Middle frontal gyrus (tissue), 1 donor: ENCODE data around the gene OTOS.

Experiments
- DNase-seq: peaks from one replicate; pipeline ENCODE4 v3.0.0-alpha.2; 2015; ENCODE audit warnings: low spot score; ENCODE audit errors: extremely low spot score

OTOS gene

GRCh38 chr2:240123821-240124650 lies 16.4 kb downstream of the OTOS start:
- no peak for DNase-seq

GRCh38 chr2:240121675-240122074 lies 18.8 kb downstream of the OTOS start:
- no peak for DNase-seq

GRCh38 chr2:240121190-240121589 lies 19.3 kb downstream of the OTOS start:
- DNase-seq, result no peak

- no peak for DNase-seq
Measured at GRCh38 chr2:240114233-240114632, 26.2 kb downstream of the OTOS start.

DNA sequence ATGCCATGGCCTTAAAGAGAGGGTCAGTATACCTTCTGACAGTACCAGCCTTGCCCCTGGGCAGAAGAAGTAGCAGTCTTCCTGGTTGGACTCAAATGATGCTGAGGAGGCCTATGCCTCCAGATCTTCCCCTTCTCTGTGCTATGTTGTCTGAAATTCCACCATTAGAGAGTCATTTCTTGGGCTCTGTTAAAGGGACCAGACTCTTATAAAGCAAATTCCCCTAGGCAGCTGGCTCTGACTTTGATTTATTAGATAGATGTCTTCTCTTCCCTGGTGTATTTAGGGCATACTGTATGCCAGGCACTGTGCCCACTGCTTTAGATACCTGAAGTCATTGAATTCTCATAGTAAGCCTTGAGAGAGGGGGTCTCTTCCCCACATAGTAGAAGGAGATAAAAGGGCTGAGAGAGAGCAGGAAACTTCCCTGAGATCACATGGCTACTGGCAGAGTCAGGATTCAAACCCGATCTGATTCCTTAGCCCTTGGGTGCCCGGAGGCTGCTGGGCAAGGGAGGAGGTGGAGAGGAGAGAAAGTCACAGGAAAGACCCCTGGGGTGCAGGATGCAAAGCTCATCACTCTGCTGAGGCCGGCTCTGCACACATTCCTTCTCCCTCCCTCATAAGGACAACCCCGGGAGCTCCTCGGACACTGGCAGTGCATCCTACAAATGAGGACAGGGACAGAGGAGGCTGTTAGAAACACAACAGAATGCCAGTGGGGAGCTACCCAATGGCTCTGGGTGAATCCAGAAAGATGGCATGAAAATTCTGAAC lies 27.4 kb downstream of the OTOS start:
- DNase-seq, result no peak

DNA sequence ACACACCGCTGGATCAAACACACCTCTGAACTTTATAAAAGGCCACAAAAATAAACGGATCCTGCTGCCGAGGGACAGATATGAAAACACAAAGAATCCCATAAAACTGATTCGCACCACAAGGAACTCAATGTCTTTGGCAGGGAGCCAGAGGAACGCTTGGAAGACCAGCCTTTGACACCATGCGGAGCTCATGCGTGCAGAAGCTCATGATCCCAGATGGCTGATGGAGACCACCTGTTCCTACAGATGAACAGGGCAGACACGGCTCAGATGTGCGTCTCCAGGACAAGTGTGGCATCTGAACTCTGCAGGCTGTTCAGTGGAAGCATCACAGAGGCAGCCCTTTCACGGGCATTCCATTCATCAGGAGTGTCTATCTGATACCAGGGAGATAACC lies 29.2 kb downstream of the OTOS start:
- no peak for DNase-seq

GRCh38 chr2:240109386-240109785 lies 31.1 kb downstream of the OTOS start:
- DNase-seq, result no peak

- DNase-seq, result no peak
Measured at GRCh38 chr2:240107477-240107796, 33.0 kb downstream of the OTOS start.

DNA sequence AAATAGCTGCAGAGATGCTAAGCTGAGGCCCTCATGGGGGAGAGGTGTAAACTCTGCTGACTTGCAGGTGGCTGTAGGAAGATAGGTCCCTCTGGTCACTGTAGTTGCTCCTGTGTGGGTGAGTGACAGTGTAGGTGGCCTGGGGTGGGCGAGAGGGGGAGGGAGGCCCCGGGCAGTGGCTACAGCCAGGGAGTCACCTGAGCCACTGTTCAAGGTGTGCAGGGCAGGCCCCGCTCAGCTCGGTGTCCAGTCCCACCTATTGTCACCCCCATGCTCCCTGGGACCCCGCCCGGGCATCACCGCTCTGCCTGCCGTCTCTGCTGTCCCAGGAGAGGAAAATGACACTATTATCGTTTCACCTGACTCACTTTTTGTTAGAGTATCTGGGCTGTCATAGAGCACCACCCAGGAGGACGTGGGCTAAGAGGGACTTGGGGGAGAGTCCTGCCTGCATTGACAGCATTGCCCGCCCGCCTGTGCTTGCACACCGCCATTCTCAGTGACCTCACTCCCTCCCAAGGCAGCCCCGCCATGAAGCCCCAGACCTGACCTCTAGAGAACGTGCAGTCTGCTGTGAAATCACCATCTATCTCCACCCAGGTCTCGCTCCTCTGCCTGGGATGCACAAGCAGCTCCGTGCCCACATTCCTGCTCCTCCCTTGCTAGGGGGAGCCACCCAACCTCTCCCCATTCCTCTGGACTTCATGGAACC lies 33.5 kb downstream of the OTOS start:
- no peak for DNase-seq

GRCh38 chr2:240105982-240106381 lies 34.5 kb downstream of the OTOS start:
- no peak for DNase-seq

- DNase-seq, result no peak
Measured at GRCh38 chr2:240103136-240103535, 37.3 kb downstream of the OTOS start.

- no peak for DNase-seq
Measured at GRCh38 chr2:240098349-240098748, 42.1 kb downstream of the OTOS start.

GRCh38 chr2:240095556-240096523 lies 44.6 kb downstream of the OTOS start:
- no peak for DNase-seq

- DNase-seq, result no peak
Measured at GRCh38 chr2:240089306-240089705, 51.2 kb downstream of the OTOS start.
